Measurements from ENCODE around the gene SLCO4C1.

The SLCO4C1 gene

GRCh38 chr5:102229685-102230084 lies 66.4 kb downstream of the SLCO4C1 start:
- Mint-ChIP-seq H3K27ac (no peak overlapping the region), H3K9me3 (no peaks in the 10 kb centered on the region), H3K27me3 (peaks cover 3% of the 10 kb centered on the region), H3K36me3 (no peaks in the 10 kb centered on the region), H3K4me3 (no peak overlapping the region), H3K4me1 (no peaks in the 10 kb centered on the region)
- ATAC-seq (ENCODE audit: low read depth) (no peak), DNase-seq (ENCODE audit: low spot score in 2 of 2) (no peak)

- no peak overlapping the region for H3K4me3 Mint-ChIP-seq
- H3K4me1 Mint-ChIP-seq: no peaks in the 10 kb centered on the region
- no peak overlapping the region for H3K27ac Mint-ChIP-seq
- DNase-seq (ENCODE audit: low spot score in 2 of 2) (no peak), ATAC-seq (ENCODE audit: low read depth) (no peak)
- no peaks in the 10 kb centered on the region for H3K9me3 Mint-ChIP-seq
- peaks cover 2% of the 10 kb centered on the region for H3K27me3 Mint-ChIP-seq
- H3K36me3 Mint-ChIP-seq: no peaks in the 10 kb centered on the region
Observed at GRCh38 chr5:102226321-102226720, 69.8 kb downstream of the SLCO4C1 start.

- peaks cover 2% of the 10 kb centered on the region for H3K27me3 Mint-ChIP-seq
- no peak overlapping the region for H3K4me3 Mint-ChIP-seq
- no peak for ATAC-seq (ENCODE audit: low read depth)
- no peak overlapping the region for H3K27ac Mint-ChIP-seq
- DNase-seq (ENCODE audit: low spot score in 2 of 2): peak in 1 of 2 donors; percentile 5
- H3K4me1 Mint-ChIP-seq: no peaks in the 10 kb centered on the region
- H3K36me3 Mint-ChIP-seq: no peaks in the 10 kb centered on the region
- H3K9me3 Mint-ChIP-seq: no peaks in the 10 kb centered on the region
Observed at GRCh38 chr5:102223542-102224477, 72.3 kb downstream of the SLCO4C1 start.

DNA sequence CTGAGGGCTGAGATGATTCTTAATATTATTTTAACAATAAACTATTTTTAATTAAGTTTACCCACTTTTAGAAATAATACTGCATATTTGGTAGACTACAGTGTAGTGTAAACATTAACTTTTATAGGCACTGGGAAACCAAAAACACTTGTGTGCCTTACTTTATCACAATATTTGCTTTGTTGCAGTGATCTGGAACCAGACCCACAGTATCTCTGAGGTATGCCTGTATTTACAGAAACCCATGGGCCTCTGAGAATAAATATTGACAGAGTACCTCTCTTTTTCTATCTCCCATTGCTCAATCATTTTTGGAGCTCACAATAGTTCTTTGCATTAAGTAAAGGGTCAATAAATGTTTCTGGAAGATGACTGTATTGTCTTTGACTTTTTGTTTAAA lies 73.3 kb downstream of the SLCO4C1 start:
- Mint-ChIP-seq H3K4me3 (no peak overlapping the region), H3K27me3 (peaks cover 2% of the 10 kb centered on the region), H3K9me3 (no peaks in the 10 kb centered on the region), H3K36me3 (no peaks in the 10 kb centered on the region), H3K4me1 (no peaks in the 10 kb centered on the region), H3K27ac (no peak overlapping the region)
- no peak for ATAC-seq (ENCODE audit: low read depth)
- no peak for DNase-seq (ENCODE audit: low spot score in 2 of 2)

DNA sequence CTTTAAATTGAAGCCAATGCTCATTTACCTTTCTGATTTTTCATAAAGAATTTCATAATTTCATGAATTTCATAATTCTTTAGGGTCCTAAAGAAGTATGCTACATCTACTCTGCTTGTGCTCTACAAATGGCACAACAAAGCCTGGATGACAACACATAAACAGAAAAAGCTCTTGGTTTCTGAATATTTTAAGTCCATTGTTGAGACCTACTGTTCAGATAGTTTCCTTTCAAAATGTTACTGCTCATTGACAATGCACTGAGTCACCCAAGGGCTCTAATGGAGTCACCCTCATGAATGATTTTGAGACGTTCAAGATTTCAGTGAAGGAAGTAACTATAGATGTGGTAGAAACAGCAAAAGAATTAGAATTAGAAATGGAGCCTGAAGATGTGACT lies 74.1 kb downstream of the SLCO4C1 start:
- no peaks in the 10 kb centered on the region for H3K4me1 Mint-ChIP-seq

DNA sequence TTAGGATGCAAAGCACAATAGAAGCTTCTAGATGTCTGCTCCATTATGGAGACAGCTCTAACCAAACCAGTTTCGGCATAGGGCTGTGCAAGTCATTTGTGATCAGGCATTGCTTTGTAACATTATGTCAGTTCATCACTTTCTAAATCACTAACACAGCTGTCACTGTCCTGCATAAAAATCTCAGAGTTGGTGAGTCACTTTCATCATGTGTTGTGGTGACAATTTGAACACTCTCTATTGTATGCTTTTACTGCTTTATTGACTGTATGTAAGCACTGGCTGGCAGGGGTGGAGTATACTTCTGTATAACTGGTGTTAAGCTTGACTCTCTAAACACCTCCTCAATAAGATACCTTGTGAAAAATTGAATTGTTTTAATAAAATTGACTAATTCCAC lies 77.9 kb downstream of the SLCO4C1 start:
- Mint-ChIP-seq H3K9me3 (peaks cover 2% of the 10 kb centered on the region), H3K36me3 (no peaks in the 10 kb centered on the region), H3K27me3 (peaks cover 1% of the 10 kb centered on the region), H3K4me1 (no peaks in the 10 kb centered on the region), H3K4me3 (no peak overlapping the region), H3K27ac (no peak overlapping the region)
- ATAC-seq (ENCODE audit: low read depth): no peak
- DNase-seq (ENCODE audit: low spot score in 2 of 2): no peak

More for the DNA sequence above, 74.1 kb downstream of the SLCO4C1 start:
- ATAC-seq (ENCODE audit: low read depth): no peak
- no peaks in the 10 kb centered on the region for H3K9me3 Mint-ChIP-seq
- H3K27me3 Mint-ChIP-seq: peaks cover 3% of the 10 kb centered on the region
- no peak overlapping the region for H3K27ac Mint-ChIP-seq
- H3K36me3 Mint-ChIP-seq: no peaks in the 10 kb centered on the region
- DNase-seq (ENCODE audit: low spot score in 2 of 2): no peak
- H3K4me3 Mint-ChIP-seq: no peak overlapping the region

DNA sequence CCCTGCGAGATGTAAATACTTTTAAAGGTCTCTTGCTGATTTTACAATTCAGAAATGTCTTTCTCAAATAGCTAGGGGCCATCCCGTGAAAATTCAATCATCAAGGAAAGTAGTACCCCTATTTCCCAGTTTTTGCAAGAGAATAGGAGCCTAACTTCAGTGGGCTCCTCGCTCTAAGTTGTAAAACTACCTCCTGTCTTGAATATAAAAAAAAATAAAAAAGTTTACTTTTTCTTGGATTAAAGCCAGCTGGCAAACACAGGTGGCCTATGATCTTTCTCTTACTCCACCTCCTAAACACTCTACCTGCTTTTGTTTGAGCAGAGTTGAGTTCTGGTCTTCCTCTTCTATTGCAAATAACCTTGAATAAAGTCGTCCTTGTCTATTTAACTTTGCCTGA lies 79.4 kb downstream of the SLCO4C1 start:
- H3K27ac Mint-ChIP-seq: no peak overlapping the region
- ATAC-seq (ENCODE audit: low read depth): no peak

GRCh38 chr5:102211165-102211564 lies 84.9 kb downstream of the SLCO4C1 start:
- Mint-ChIP-seq H3K27ac (no peak overlapping the region), H3K4me1 (no peaks in the 10 kb centered on the region), H3K4me3 (no peak overlapping the region), H3K36me3 (no peaks in the 10 kb centered on the region), H3K9me3 (peaks cover 2% of the 10 kb centered on the region), H3K27me3 (peaks cover 2% of the 10 kb centered on the region)
- ATAC-seq (ENCODE audit: low read depth): no peak
- no peak for DNase-seq (ENCODE audit: low spot score in 2 of 2)

More for the DNA sequence above, 79.4 kb downstream of the SLCO4C1 start:
- Mint-ChIP-seq H3K36me3 (no peaks in the 10 kb centered on the region), H3K27me3 (peaks cover 1% of the 10 kb centered on the region), H3K4me1 (no peaks in the 10 kb centered on the region), H3K4me3 (no peak overlapping the region), H3K9me3 (peaks cover 2% of the 10 kb centered on the region)
- no peak for DNase-seq (ENCODE audit: low spot score in 2 of 2)

- ATAC-seq (ENCODE audit: low read depth): no peak
- no peak overlapping the region for H3K27ac Mint-ChIP-seq
- H3K4me3 Mint-ChIP-seq: no peak overlapping the region
Observed at GRCh38 chr5:102200861-102201260, 95.2 kb downstream of the SLCO4C1 start.

DNA sequence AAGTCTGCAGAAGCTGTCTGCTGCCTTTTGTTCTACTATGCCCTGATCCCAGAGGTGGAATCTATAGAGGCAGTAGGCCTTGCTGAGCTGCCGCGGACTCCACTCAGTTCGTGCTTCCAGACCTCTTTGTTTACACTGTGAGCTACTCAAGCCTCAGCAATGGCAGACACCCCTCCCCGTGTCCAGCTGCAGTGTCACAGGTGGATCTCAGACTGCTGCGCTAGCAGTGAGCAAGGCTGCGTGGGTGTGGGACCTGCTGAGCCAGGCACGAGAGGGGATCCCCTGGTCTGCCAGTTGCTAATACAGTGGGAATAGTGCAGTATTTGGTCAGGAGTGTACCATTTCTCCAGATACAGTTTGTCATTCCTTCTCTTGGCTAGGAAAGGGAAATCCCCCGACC lies 99.6 kb downstream of the SLCO4C1 start:
- no peak for DNase-seq (ENCODE audit: low spot score in 2 of 2)
- Mint-ChIP-seq H3K36me3 (no peaks in the 10 kb centered on the region), H3K27me3 (no peaks in the 10 kb centered on the region), H3K4me1 (no peaks in the 10 kb centered on the region), H3K27ac (no peak overlapping the region), H3K4me3 (no peak overlapping the region), H3K9me3 (no peaks in the 10 kb centered on the region)
- ATAC-seq (ENCODE audit: low read depth): no peak

More at GRCh38 chr5:102200861-102201260, 95.2 kb downstream of the SLCO4C1 start:
- no peak for DNase-seq (ENCODE audit: low spot score in 2 of 2)
- H3K9me3 Mint-ChIP-seq: peaks cover 3% of the 10 kb centered on the region
- no peaks in the 10 kb centered on the region for H3K36me3 Mint-ChIP-seq
- no peaks in the 10 kb centered on the region for H3K27me3 Mint-ChIP-seq
- no peaks in the 10 kb centered on the region for H3K4me1 Mint-ChIP-seq
